HCT116 (cell line): Measurements from ENCODE around the gene HNRNPAB. TPM values are rescaled to one million over a fixed set of nuclear protein-coding genes. Genes with fewer than 3 reads are reported as not detected.

Experiments used
- ATAC-seq: fragments of 200-7000 bp; cut with Tn5 transposase; 2 replicates; pipeline ENCODE4 v1.9.1; 2020; ENCODE audit warnings: mild to moderate bottlenecking, moderate library complexity
- BruUV-seq: library from RNA; stranded (reverse); fragments of 400-500 nt; replicated peaks from 2 replicates; lab custom pipeline; 2021; lab: Mats Ljungman, UMichigan
- CTCF ChIA-PET: fragments of 300-600 bp; sonication (Branson Sonifier 250); formaldehyde crosslinking; loops from one replicate; lab custom pipeline; 2021; ENCODE audit warnings: antibody characterized with exemption; lab: Charles Lee
- POLR2A ChIA-PET: fragments of 300-600, 350-600 bp; sonication (Branson Sonifier 250); formaldehyde crosslinking; loops from one replicate; lab custom pipeline; 2021; ENCODE audit warnings: antibody characterized with exemption; lab: Charles Lee
- RAD21 ChIA-PET, 2 experiments: fragments of 300-600 bp; sonication (Branson Sonifier 250); formaldehyde crosslinking; loops; one replicate each; lab custom pipeline; 2023; ENCODE audit warnings: low total read pairs in 2 of 2; ENCODE audit not compliant: uncharacterized antibody in 2 of 2, unreplicated experiment in 2 of 2, low non-redundant PET in 1 of 2; lab: Charles Lee
- DNase-seq: peaks from one replicate; pipeline ENCODE4 v3.0.0-alpha.2; 2010; ENCODE audit warnings: low read depth, low spot score
- H2AFZ ChIP-seq: fragments of 200-600 bp; shearing (Covaris generic), sonication (generic); 2 replicates; pipeline ENCODE4 v1.6.1; 2017; ENCODE audit warnings: low read depth, mixed run types, mixed read lengths, antibody characterized with exemption, low read length; ENCODE audit not compliant: poor library complexity, severe bottlenecking
- H3K27ac ChIP-seq: 2 replicates; pipeline ENCODE4 v1.5.1; 2012; ENCODE audit warnings: low read depth, low read length
- H3K27me3 ChIP-seq: fragments of 200-600 bp; sonication (generic); 2 replicates; pipeline ENCODE4 v1.6.1; 2016; ENCODE audit warnings: mixed run types, low read length, mixed read lengths; ENCODE audit not compliant: insufficient read depth
- H3K36me3 ChIP-seq, 2 experiments: fragments of 200-500 bp in 1 of 2; fragments of 200-600 bp in 1 of 2; sonication (Bioruptor generic) in 1 of 2; sonication (generic) in 1 of 2; 2 replicates each; pipeline versions ENCODE4 v1.5.1 to v1.6.1; 2014 to 2016; ENCODE audit warnings: low read length in 2 of 2, inconsistent platforms in 1 of 2, mixed read lengths in 1 of 2, mixed run types in 1 of 2; ENCODE audit not compliant: insufficient read depth in 2 of 2, control insufficient read depth in 1 of 2
- H3K4me1 ChIP-seq, 2 experiments: fragments of 200-600 bp in 1 of 2; sonication (generic) in 1 of 2; 2 replicates each; pipeline versions ENCODE4 v1.5.1 to v1.6.1; 2012 to 2017; ENCODE audit warnings: low read length in 2 of 2, inconsistent platforms in 1 of 2, mild to moderate bottlenecking in 1 of 2, mixed read lengths in 1 of 2, mixed run types in 1 of 2, moderate library complexity in 1 of 2; ENCODE audit not compliant: insufficient read depth in 2 of 2, control insufficient read depth in 1 of 2
- H3K4me2 ChIP-seq: fragments of 200-600 bp; sonication (generic); 2 replicates; pipeline ENCODE4 v1.6.1; 2017; ENCODE audit warnings: mixed run types, low read length, mixed read lengths
- H3K4me3 ChIP-seq, 2 experiments: fragments of 200-600 bp in 1 of 2; sonication (generic) in 1 of 2; replicated peaks in 1 of 2; 2 replicates each; pipeline ENCODE4 v1.5.1; 2011 to 2016; ENCODE audit warnings: low read length in 2 of 2, control low read depth in 1 of 2, low read depth in 1 of 2, mild to moderate bottlenecking in 1 of 2, mixed read lengths in 1 of 2, mixed run types in 1 of 2
- H3K79me2 ChIP-seq: fragments of 200-600 bp; sonication (generic); 2 replicates; pipeline ENCODE4 v1.6.1; 2017; ENCODE audit warnings: mild to moderate bottlenecking, mixed run types, low read length, moderate library complexity, mixed read lengths; ENCODE audit not compliant: insufficient read depth
- H3K9ac ChIP-seq: fragments of 200-600 bp; sonication (generic); 2 replicates; pipeline ENCODE4 v1.6.1; 2016; ENCODE audit warnings: low read length, mixed read lengths
- H3K9me2 ChIP-seq: fragments of 200-600 bp; sonication (generic), shearing (Covaris generic); 2 replicates; pipeline ENCODE4 v1.6.1; 2017; ENCODE audit warnings: mixed run types, mild to moderate bottlenecking, moderate library complexity; ENCODE audit not compliant: insufficient read depth
- H3K9me3 ChIP-seq, 2 experiments: fragments of 200-500 bp in 1 of 2; fragments of 200-600 bp in 1 of 2; sonication (Bioruptor generic) in 1 of 2; sonication (generic) in 1 of 2; 2 replicates each; pipeline ENCODE4 v1.6.1; 2014 to 2017; ENCODE audit warnings: low read length in 2 of 2, mixed read lengths in 2 of 2, inconsistent platforms in 1 of 2, low read depth in 1 of 2, mild to moderate bottlenecking in 1 of 2, mixed run types in 1 of 2, moderate library complexity in 1 of 2; ENCODE audit not compliant: control insufficient read depth in 1 of 2, insufficient read depth in 1 of 2
- H4K20me1 ChIP-seq: fragments of 200-600 bp; sonication (generic), shearing (Covaris generic); 2 replicates; pipeline ENCODE4 v1.6.1; 2017; ENCODE audit warnings: mixed run types, mild to moderate bottlenecking, moderate library complexity; ENCODE audit not compliant: insufficient read depth
- ATF3 ChIP-seq: IDR thresholded peaks from 2 replicates; pipeline ENCODE4 v1.6.1; 2012
- CBX3 ChIP-seq: IDR thresholded peaks from 2 replicates; pipeline ENCODE4 v1.6.1; 2012; ENCODE audit warnings: low read depth
- CEBPB ChIP-seq: IDR thresholded peaks from 2 replicates; pipeline ENCODE4 v1.6.1; 2012; ENCODE audit warnings: low read depth
- EGR1 ChIP-seq: IDR thresholded peaks from 2 replicates; pipeline ENCODE4 v1.6.1; 2012; ENCODE audit warnings: low read depth
- ELF1 ChIP-seq: IDR thresholded peaks from 2 replicates; pipeline ENCODE4 v1.6.1; 2012; ENCODE audit warnings: low read depth, borderline replicate concordance
- EZH2 ChIP-seq: fragments of 200-600 bp; sonication (generic); IDR thresholded peaks from 2 replicates; pipeline ENCODE4 v1.6.1; 2017; ENCODE audit warnings: antibody characterized with exemption, mixed run types
- FOSL1 ChIP-seq: IDR thresholded peaks from 2 replicates; pipeline ENCODE4 v1.6.1; 2012; ENCODE audit warnings: low read depth
- JUND ChIP-seq: IDR thresholded peaks from 2 replicates; pipeline ENCODE4 v1.6.1; 2012
- SIN3A ChIP-seq: IDR thresholded peaks from 2 replicates; pipeline ENCODE4 v1.6.1; 2012; ENCODE audit warnings: low read depth
- SP1 ChIP-seq: IDR thresholded peaks from 2 replicates; pipeline ENCODE4 v1.6.1; 2012; ENCODE audit warnings: low read depth
- SRF ChIP-seq: IDR thresholded peaks from 2 replicates; pipeline ENCODE4 v1.6.1; 2012; ENCODE audit warnings: low read depth
- YY1 ChIP-seq: IDR thresholded peaks from 2 replicates; pipeline ENCODE4 v1.6.1; 2011; ENCODE audit warnings: low read length, low read depth, moderate library complexity, mild to moderate bottlenecking; ENCODE audit not compliant: insufficient replicate concordance; ENCODE audit errors: extremely low read depth
- ZBTB33 ChIP-seq: IDR thresholded peaks from 2 replicates; pipeline ENCODE4 v1.6.1; 2011; ENCODE audit warnings: mild to moderate bottlenecking, low read length, moderate library complexity; ENCODE audit not compliant: insufficient replicate concordance; ENCODE audit errors: extremely low read depth
- ZFX ChIP-seq: fragments of 450-650 bp; IDR thresholded peaks from 2 replicates; pipeline ENCODE4 v1.6.1; 2017
- intact Hi-C: fragments of 100-400 bp; cut with micrococcal nuclease; formaldehyde crosslinking; loops from 2 replicates; pipeline ENCODE4 v1.10.0; 2022
- total RNA-seq: library from RNA; stranded (reverse); gene quantifications from one replicate; pipeline ENCODE4 v1.2.1, GENCODE V29; 2021; ENCODE audit not compliant: unreplicated experiment
- TF ChIP-seq, protein P1 (sequence below), 3 experiments: fragments of 200-600 bp in 1 of 3; sonication (generic) in 1 of 3; IDR thresholded peaks in 2 of 3; conservative IDR thresholded peaks in 1 of 3; 2 replicates each; pipeline ENCODE4 v1.5.1; 2012 to 2017; ENCODE audit warnings: low read depth in 2 of 3, low read length in 2 of 3, antibody characterized with exemption in 1 of 3, borderline replicate concordance in 1 of 3, control low read depth in 1 of 3, mild to moderate bottlenecking in 1 of 3, mixed read lengths in 1 of 3, mixed run types in 1 of 3, moderate library complexity in 1 of 3; ENCODE audit not compliant: insufficient read depth in 1 of 3

HNRNPAB gene
- total RNA-seq, 1 experiment from 2014 or later = 273 TPM

- H4K20me1 ChIP-seq = peaks cover 54% of the 10 kb centered on the region
These were observed 2.1 kb downstream of the HNRNPAB start for GRCh38 chr5:178206166-178207101.

More at GRCh38 chr5:178206166-178207101, 2.1 kb downstream of the HNRNPAB start:
- Histone ChIP-seq H3K4me3 (peak overlapping the region; percentile 82 to 88), H3K9ac (peak overlapping the region; percentile 97), H3K79me2 (peaks cover 77% of the 10 kb centered on the region), H3K27me3 (no peaks in the 10 kb centered on the region), H2AFZ (no peak overlapping the region), H3K4me2 (peak overlapping the region; percentile 94), H3K4me1 (peaks cover 18 to 48% of the 10 kb centered on the region in 2 experiments), H3K27ac (peak overlapping the region; percentile 97; the same call in 1 of the 2 replicates), H3K9me3 (no peaks in the 10 kb centered on the region), H3K36me3 (peaks cover 46 to 61% of the 10 kb centered on the region in 2 experiments), H3K9me2 (no peaks in the 10 kb centered on the region)
- ChIA-PET CTCF (interaction anchor here (2.4 kb wide), 1 partner anchor 9 kb away, joined by 6 read pairs; no protein-coding TSS in a partner anchor), RAD21 (no interaction called here), POLR2A (interaction anchor here (0.6 to 1.2 kb wide), 2 partner anchors 10 to 885 kb away, joined by 3 to 4 read pairs; no protein-coding TSS in a partner anchor)
- no peak for DNase-seq
- ATAC-seq = no peak
- TSS peak; percentile 62 for BruUV-seq
- intact Hi-C loops = no loop called here
- TF ChIP-seq ZBTB33 = no peak
- no peak for TF ChIP-seq YY1
- no peak for TF ChIP-seq SP1
- no peak for TF ChIP-seq JUND
- TF ChIP-seq CEBPB = no peak
- no peak for TF ChIP-seq ELF1
- TF ChIP-seq EGR1 = no peak
- no peak for TF ChIP-seq FOSL1
- no peak for TF ChIP-seq SRF
- TF ChIP-seq, protein P1, sequence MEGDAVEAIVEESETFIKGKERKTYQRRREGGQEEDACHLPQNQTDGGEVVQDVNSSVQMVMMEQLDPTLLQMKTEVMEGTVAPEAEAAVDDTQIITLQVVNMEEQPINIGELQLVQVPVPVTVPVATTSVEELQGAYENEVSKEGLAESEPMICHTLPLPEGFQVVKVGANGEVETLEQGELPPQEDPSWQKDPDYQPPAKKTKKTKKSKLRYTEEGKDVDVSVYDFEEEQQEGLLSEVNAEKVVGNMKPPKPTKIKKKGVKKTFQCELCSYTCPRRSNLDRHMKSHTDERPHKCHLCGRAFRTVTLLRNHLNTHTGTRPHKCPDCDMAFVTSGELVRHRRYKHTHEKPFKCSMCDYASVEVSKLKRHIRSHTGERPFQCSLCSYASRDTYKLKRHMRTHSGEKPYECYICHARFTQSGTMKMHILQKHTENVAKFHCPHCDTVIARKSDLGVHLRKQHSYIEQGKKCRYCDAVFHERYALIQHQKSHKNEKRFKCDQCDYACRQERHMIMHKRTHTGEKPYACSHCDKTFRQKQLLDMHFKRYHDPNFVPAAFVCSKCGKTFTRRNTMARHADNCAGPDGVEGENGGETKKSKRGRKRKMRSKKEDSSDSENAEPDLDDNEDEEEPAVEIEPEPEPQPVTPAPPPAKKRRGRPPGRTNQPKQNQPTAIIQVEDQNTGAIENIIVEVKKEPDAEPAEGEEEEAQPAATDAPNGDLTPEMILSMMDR (IDR thresholded peaks at IDR 0.05 in 2 of 3, conservative IDR thresholded peaks at IDR 0.05 in 1 of 3; ENCODE audit: borderline replicate concordance in 1 of 3, insufficient read depth in 1 of 3, low read depth in 2 of 3, low read length in 2 of 3) = no peak
- TF ChIP-seq CBX3 = no peak
- no peak for TF ChIP-seq ATF3
- TF ChIP-seq SIN3A = no peak
- TF ChIP-seq EZH2 = no peak
- TF ChIP-seq ZFX = no peak
